ENCODE data around the gene DDX24.

GRCh38 chr14:94038921-94039629 lies 41.9 kb downstream of the DDX24 start:
- TF ChIP-seq EZH2 (IDR thresholded peaks at IDR 0.05; ENCODE audit: insufficient read depth, poor library complexity, severe bottlenecking) (no peak), EZH2phosphoT487 (IDR thresholded peaks at IDR 0.05; ENCODE audit: insufficient read depth, low read depth) (no peak)
